ENCODE measurements around the gene NSRP1.
"Not testable (repeated sequence)": the region's sequence is repeated elsewhere in the genome, so short reads cannot be mapped to it uniquely, and the experiment has no call there.

Gene NSRP1

DNA sequence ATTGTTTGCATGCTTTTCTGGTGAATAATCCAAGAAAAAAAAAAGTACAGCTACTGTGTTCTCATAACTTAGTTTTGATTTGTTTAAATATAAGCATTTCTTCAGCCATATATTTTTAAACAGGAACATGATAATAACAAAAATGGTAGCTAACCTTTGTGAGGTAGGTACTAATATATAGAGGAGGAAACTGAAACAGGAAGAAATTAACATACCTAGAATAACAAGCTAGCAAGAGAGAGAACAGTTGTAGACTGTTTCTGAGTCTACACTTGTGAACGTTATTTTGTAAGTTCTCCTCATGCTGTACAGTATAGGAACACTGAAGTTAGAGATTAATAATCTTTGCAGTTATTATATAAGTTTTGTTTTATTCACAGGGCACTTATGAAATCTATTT lies 49.3 kb downstream of the NSRP1 start:
- no peak for DNase-seq (ENCODE audit: low read depth, low spot score)
- no peak overlapping the region for H3K4me3 ChIP-seq (ENCODE audit: low read length)

DNA sequence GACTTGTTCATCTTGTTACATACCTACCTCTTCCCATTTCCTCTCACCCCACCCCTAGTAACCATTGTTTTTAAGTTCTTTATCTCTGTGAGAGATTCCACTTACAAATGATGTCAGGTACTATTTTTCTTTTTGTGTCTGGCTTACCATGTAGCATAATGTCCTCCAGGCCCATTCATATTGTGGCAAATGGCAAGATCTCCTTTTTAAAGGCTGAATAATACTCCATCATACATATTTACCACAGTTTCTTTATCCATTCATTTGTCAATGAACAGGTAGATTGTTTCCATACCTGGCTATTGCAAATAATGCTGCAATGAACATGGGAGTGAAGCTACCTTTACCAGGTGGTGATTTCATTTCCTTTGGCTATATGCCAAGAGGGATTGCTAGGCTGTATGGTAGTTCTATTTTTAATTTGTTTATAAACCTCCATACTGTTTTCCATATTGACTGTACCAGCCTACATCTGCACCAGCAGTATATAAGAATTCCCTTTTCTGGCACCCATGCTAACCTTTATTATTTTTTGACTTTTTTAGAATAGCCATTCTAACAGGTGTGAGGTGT lies 53.9 kb downstream of the NSRP1 start:
- no peak for DNase-seq (ENCODE audit: low read depth, low spot score)
- H3K4me3 ChIP-seq (ENCODE audit: low read length): no peak overlapping the region

DNA sequence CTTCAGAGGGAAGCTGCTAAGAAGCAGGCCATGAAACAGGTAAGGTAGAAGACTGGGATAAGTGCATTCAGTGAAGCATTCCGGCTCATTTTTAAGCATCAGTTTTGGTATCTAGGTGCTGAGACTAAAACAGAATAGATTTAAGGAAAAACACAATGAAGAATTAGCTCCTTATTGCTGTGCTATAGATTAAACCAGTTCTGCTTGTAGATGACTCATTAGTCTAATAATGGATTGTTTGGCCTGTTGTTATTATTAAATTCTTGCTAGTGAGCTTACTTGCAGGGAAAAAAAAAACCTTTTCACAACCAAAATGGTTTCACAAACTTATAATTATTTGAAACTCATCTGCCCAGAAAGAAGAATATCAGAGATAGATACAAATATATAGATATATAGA lies 55.9 kb downstream of the NSRP1 start:
- H3K4me3 ChIP-seq (ENCODE audit: low read length): no peak overlapping the region
- DNase-seq (ENCODE audit: low read depth, low spot score): no peak

DNA sequence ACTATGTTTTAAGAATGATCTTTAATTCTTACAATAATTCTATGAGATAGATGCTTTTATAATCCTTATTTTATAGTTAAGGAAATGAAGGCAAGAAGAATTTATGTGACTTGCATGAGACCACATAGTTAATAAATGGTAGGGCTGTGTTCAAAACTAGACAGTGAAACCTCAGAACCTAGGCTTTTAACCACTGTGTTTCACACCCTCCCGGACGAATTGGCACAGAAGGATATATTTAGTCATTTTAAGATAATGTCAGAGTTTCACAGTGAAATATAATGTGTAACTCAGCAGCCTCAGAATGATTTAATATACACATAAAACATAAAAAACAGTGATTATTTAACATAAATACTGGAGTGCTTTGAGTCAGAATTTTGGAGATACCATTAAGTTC lies 57.0 kb downstream of the NSRP1 start:
- H3K4me3 ChIP-seq (ENCODE audit: low read length): no peak overlapping the region
- DNase-seq (ENCODE audit: low read depth, low spot score): no peak

DNA sequence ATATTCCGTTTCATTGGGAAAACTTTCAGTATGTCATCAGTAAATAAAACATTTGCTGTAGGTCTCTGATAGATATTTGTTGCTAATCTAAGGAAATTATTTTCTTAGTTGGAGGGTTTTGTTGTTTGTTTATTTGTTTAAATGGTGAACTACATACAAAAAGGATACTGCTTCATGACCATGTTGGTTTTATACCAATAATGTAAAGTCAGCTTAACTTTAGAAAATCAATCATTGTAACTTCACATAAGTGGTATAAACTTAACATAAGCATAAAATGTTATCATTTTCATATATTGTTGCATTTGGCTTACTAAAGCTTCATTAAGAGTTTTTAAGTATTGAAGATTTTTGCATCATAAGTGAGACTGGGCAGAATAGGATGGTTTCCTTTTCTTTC lies 57.9 kb downstream of the NSRP1 start:
- H3K4me3 ChIP-seq (ENCODE audit: low read length): no peak overlapping the region
- DNase-seq (ENCODE audit: low read depth, low spot score): no peak

DNA sequence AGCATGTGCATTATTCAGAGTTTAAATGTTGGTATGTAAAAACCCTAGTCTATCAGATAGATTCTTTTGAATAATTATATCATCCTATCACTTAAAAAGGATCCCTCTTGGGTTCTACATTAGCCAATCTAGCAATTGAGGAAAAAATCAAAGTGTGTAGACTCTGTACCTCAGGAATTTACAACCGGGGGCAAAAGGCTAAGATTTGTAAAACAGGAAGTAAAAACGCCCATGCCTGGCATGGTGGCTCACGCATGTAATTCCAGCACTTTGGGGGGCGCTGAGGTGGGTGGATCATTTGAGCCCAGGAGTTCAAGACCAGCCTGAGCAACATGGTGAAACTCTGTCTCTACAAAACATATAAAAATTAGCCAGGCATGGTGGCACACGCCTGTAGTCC lies 60.2 kb downstream of the NSRP1 start:
- no peak overlapping the region for H3K4me3 ChIP-seq (ENCODE audit: low read length)
- no peak for DNase-seq (ENCODE audit: low read depth, low spot score)

DNA sequence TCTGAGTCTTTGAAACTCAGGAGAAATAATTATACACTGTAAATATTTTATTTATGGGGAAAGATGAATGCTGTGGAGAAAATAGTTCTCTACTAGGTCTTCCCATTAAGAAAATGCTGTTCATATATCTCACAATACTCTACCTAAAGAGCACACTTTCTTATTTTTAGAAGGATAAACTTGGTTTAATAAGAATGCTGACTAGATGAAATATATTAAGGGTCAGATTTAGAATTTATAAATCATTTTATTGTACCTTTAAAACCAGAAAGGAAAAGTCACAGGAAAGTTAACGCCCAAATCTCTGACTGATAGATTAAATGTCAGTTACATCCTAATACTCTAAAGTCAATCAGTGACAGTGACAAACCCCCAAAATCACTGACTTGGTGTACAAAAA lies 70.1 kb downstream of the NSRP1 start:
- DNase-seq (ENCODE audit: low read depth, low spot score): no peak
- H3K4me3 ChIP-seq (ENCODE audit: low read length): no peak overlapping the region

DNA sequence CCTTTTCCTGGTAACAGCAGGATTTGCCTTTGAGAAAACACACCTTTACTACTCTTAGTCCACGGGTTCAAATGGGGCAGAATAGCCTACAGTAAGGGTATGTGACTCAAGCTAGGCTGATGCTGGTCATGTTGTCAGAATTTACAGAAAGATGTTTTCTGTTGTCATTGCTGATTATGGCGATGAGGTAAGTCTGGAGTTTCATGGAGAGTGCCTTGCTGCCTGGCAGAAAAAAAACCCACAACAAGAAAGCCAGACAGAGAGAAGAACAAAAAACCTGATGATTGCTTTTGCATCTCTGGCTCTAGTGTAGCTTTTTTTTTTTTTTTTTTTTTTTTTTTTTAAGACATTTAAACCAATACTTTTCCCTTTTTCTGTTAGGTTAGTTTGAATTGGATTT lies 71.0 kb downstream of the NSRP1 start:
- H3K4me3 ChIP-seq (ENCODE audit: low read length): no peak overlapping the region
- no peak for DNase-seq (ENCODE audit: low read depth, low spot score)

DNA sequence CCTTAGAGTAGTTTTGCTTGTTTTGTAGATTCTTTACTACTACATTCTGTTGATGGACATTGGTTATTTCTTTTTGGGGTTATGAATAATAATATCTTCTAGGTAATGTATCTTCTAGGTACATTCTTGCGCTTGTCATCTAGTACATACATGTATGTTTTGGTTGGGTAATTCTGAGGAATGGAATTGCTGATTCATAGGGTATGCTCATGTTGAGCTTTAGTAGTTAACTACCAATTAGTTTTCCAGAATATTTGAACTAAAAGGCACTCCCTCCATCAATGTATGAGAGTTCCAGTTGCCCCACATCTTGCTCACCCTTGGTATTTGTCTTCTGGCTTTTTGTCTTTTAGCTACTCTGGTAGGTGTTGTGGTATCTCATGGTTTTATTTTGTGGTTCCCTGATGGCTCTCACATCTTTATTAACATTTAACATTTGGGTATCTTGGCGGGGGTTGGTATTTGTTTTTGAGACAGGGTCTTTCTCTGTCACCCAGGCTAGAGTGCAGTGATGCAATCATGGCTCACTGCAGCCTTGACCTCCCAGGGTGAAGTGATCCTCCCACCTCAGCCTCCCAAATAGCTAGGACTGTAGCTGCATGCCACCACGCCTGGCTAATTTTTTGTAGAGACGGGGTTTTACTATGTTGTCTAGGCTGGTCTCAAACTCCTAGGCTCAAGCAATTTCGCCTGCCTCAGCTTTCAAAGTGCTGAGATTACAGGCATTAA lies 71.8 kb downstream of the NSRP1 start:
- no peak for DNase-seq (ENCODE audit: low read depth, low spot score)
- H3K4me3 ChIP-seq (ENCODE audit: low read length): no peak overlapping the region

DNA sequence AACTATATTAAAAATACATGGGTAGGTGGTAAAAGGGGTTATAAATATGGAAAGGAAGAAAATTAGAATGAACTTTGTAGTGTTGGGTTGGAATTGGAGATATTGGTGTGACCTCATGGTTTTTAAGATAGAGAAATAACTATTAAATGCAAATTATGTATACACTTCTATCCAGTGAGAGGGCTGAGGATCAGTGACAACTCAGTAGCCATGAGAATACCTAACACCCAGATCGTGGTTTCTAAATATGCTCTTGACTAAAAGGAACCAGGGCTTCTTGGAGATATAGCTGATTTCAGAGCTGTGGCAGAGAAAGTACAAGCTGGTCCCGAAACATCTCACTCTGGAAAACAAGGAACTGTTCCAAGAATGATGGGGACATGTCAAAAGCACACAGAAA lies 74.5 kb downstream of the NSRP1 start:
- H3K4me3 ChIP-seq (ENCODE audit: low read length): no peak overlapping the region
- no peak for DNase-seq (ENCODE audit: low read depth, low spot score)

DNA sequence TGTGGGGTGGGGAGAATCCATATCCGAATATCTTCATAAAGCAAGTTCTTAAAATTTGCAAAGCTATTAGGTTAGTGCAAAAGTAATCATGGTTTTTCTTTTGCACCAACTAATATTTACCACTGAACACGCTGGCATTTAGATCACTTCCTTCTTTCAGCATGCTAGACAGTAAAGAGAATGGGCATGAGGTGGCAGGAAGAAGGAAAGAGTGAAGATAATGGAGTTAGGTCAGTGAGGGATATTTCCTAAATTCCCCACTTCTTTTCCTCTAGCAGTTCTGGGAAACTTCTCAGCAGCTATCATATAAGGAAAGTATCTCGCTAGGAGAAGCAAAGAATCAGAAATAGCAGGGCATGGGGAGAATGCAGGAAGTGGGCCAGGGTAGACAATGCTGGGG lies 79.9 kb downstream of the NSRP1 start:
- no peak for DNase-seq (ENCODE audit: low read depth, low spot score)
- H3K4me3 ChIP-seq (ENCODE audit: low read length): no peak overlapping the region

DNA sequence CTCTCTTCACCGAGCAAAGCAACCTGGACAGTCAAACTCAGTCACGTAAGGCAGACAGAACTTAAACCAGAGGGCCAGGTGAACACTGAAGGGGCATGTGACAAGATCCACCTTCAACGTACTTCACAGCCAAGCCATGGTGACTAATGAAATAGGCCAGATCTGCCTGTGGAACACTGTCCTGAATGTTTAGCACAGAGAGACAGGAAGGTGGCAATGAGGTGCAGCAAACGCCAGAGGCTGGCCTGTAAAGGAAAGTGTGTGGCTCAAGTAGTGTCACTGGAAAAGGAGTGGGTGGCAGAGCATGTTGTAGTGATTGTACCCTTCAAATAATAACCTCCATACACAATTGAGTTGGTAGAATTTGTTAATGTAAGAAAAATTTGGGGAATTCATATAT lies 80.8 kb downstream of the NSRP1 start:
- DNase-seq (ENCODE audit: low read depth, low spot score): no peak
- no peak overlapping the region for H3K4me3 ChIP-seq (ENCODE audit: low read length)

DNA sequence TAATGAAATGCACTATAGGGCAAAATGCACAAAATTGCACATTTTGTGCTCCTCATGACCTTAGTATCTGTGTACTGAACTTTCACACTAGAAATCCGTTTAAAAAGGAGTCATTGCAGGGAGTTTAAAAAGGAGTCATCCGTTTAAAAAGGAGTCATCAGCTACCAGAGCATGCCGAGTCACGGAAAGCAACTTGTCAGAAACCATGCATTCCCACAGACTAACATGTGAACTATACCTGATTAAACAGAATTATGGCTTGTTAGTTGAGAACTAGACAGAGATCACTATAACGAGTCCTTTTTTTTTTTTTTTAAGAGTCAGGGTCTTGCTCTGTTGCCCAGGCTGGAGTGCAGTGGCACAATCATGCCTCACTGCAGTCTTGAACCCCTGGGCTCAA lies 83.0 kb downstream of the NSRP1 start:
- DNase-seq (ENCODE audit: low read depth, low spot score): no peak
- H3K4me3 ChIP-seq (ENCODE audit: low read length): no peak overlapping the region

DNA sequence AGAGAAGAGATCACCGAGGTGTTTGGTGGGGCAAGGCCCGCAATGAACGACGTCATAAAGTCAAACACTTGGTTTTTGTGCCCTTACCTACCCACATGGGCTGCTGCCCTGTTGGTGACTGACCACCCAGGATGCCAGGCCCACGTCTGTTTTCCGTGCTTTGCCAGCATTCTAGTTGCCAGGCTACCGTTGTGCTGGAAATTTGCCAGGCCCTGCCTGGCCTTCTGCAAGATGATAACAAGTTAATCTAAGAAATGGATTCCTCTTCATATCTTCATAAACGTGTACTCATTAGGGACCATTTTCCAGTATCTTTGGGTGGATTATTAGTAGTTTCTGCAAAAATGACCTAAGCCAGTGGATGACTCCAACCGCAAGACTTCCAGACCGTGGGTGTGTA lies 83.5 kb downstream of the NSRP1 start:
- no peak overlapping the region for H3K4me3 ChIP-seq (ENCODE audit: low read length)
- no peak for DNase-seq (ENCODE audit: low read depth, low spot score)

DNA sequence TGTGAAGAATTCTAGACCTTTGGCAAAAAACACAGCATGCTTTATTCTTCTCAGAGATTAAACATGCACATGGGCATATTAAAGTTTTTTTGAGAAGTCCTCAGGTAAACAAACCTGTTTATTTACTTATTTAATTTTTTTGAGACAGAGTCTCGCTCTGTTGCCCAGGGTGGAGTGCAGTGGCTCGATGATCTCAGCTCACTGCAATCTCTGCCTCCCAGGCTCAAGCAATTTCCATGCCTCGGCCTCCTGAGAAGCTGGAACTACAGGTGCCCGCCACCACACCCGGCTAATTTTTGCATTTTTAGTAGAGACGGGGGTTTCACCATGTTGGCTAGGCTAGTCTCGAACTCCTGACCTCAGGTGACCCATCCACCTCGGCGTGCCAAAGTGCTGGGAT lies 84.0 kb downstream of the NSRP1 start:
- DNase-seq (ENCODE audit: low read depth, low spot score); H3K4me3 ChIP-seq (ENCODE audit: low read length): not testable (repeated sequence)

DNA sequence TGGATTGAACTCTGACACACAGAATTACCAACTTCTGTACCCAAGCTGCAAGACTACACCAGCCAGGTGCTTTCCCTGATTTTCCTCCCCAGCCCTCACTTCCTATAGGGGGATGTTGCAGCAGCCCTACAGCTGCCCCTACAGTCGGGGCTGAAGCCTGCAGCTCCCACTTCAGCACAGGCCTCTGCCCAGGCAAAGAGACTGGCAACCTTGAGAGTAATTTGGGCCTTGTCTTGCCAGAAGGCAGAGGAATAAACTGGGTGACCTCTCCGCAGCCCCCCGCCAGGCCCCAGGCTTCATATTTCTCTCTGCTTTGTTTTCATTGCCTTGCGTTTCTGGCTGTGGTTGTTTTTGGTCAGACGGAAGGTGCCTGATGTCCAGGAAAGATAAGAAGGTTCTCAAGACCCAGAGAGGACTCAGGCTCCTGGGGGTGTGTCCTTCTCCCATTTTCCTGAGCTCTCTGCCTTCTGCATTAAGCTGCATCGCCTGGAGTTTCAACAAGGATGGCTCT lies 86.9 kb downstream of the NSRP1 start:
- no peak for DNase-seq (ENCODE audit: low read depth, low spot score)
- no peak overlapping the region for H3K4me3 ChIP-seq (ENCODE audit: low read length)

DNA sequence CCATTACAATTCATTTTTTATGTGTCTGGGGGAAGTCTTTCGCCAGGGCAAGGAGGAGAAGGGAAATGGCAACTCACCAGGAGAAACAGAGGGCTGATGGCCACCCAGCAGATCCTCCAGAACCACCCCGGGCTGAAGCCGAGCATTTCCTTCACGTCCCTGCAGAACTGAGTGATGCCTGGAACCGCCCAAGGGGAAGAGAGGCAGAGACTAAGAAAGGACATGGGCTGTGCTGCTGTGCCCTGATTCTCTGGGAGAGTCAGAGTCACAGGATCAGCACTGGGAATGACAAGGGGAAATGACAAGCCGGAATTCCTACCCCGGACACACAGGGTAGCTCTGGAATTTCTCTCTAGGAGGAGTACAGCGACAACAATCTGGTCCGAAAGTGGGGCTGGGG lies 91.0 kb downstream of the NSRP1 start:
- H3K4me3 ChIP-seq (ENCODE audit: low read length): no peak overlapping the region
- DNase-seq (ENCODE audit: low read depth, low spot score): no peak

DNA sequence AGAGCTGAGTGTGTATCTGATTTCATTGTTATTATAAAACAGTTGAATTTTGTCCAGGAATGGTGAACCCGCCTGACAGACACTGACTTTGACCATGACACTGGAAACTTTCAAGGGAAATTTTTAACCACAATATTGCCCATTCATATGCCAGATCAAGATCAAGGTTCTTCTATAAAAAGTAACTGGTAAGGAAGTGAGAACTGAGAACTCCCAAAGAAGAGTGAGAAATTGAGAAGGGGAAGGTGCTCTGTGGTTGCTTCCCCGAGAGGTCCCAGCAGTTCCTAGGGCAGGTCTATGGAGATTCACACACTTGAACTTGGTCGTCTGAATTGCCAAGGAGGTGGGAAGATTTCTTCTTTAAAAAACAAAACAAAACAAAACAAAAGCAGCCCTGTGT lies 91.6 kb downstream of the NSRP1 start:
- DNase-seq (ENCODE audit: low read depth, low spot score): no peak
- H3K4me3 ChIP-seq (ENCODE audit: low read length): no peak overlapping the region

DNA sequence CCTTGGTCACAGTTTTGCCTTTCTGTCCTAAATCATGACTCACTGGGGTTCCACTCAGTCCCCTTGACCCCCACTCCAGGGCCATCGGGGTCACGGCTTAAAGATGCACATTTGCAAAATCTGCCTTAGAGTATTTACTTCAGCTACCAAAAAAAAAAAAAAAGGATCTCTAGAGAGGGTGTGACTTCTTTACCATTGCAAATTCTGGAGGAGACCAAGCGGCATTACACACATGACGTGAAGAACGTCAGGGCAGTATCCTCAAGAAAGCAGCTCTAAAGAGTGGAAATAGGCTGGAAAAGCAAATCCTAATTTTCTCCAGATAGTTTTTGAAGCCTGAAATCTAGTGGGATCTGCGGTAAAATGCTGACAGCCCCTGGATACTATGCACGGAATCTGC lies 93.3 kb downstream of the NSRP1 start:
- DNase-seq (ENCODE audit: low read depth, low spot score): no peak

DNA sequence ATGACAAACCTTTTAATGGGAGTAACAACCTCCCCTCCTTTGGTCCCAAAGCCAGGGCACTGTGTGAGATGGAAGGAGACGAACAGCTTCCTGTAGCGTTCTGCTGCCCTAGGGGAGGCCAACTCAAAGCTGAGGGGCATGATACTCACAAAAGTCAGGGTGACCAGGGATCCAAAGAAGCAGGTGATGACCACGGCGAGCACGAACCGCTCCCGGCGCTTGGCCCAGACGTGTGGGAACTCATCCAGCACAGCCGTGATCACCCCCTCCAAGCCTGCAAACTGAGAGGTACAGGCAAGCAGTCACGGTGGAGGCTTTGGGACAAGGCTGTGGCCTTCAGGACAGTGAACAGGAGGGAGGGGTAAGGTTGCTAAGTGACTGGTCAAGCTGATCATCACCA lies 93.8 kb downstream of the NSRP1 start:
- H3K4me3 ChIP-seq (ENCODE audit: low read length): no peak overlapping the region
- DNase-seq (ENCODE audit: low read depth, low spot score): no peak

More for the DNA sequence above, 93.3 kb downstream of the NSRP1 start:
- no peak overlapping the region for H3K4me3 ChIP-seq (ENCODE audit: low read length)

DNA sequence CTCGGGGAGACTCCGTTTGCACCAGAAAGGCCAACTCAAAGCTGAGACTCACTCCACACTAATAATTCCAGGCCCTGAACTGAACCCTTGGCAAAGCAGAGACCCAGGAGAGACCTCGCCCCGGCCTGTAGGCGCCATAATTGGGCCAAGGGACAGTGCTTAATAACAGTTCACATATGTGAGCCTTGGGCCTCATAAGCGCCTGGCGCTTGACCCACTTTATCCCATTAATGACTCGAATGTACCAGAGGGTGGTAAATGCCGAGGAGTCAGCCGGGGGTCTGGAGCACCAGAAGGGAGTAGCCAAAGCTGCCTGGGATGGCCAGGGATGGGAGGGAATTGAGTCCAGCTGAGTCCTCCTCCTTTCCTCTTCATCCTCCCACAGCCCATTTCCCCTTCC lies 94.3 kb downstream of the NSRP1 start:
- no peak overlapping the region for H3K4me3 ChIP-seq (ENCODE audit: low read length)
- DNase-seq (ENCODE audit: low read depth, low spot score): no peak

Measured in Jurkat, Clone E6-1 (cell line).